HG03095 (cell line): Measurements from ENCODE around the gene PLCG1.
"Not testable (repeated sequence)": the region's sequence is repeated elsewhere in the genome, so short reads cannot be mapped to it uniquely, and the experiment has no call there.

Experiments used
- ATAC-seq: cut with Tn5 transposase; IDR thresholded peaks from one replicate; pipeline ENCODE4 v1.9.1; 2021; ENCODE audit warnings: moderate library complexity; ENCODE audit not compliant: unreplicated experiment

The PLCG1 gene

DNA sequence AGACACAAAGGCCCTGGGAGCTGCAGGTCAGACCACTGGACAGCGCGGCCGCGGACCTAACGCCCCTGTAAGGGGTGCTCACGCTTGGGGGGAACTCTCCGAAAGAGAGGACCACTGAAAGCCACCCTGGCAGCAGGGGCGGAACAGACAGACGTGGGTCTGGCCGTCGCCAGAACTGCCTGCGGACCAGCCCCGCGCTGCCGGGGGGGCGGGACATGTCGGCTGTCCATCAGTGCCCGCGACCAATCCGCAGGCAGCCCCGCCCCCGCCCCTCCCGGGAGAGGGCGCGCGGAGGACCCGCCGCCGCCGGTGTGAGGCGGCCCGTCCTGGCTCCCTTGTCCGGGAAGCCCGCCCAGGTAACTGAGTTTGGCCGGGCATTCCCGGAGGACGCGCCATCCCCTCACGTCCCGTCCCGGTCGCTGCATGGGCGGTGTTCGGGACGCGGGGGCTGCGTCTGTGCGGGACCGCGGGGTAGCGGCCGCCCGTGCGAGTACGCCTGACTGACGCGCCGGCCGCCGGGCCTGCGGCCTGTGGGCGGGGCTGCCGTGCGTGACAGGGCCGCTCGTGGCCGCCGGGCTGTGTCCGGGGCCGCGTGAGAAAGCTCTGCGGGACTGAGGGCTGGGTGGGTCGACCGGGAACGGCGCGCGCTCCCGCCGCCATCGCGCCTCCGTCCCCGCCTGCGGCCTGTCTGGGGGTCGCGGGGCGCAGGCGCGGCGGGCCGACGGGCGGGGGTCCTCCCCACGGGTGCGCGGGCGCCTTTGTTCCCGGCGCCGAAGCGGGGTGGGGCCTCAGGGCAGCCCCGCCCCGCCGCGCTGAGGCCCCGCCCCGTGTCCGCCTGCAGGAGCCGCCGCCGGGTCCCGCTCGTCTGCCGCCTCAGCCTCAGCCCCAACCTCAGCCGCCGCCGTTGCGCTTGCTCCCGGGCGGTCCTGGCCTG is at the start of gene PLCG1:
PLCG1 (plus strand) TSS at position 864 of the 934 bp plus-strand sequence. CDS start 99 bp downstream, outside the sequence.
- ATAC-seq: peak; percentile 51

DNA sequence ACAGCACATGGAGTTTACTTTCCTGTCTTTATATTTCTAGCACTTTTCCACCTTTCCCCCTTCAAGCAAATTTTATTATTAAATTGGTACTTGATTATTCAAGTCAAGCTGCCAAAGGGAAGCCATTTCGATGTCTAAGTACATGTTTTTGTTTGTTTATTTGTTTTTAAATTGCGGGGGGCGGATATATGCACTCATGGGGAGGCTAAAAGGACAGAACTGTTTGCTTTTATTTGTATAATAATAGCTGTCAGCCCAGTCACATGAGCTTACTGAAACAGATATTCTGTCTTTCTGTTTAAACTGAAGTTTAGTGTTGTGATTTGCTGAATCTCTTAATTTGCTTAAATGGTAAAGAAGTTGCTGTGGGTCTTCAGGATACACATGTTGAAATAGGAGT is 49.6 kb upstream of the PLCG1 start:
- ATAC-seq: no peak

DNA sequence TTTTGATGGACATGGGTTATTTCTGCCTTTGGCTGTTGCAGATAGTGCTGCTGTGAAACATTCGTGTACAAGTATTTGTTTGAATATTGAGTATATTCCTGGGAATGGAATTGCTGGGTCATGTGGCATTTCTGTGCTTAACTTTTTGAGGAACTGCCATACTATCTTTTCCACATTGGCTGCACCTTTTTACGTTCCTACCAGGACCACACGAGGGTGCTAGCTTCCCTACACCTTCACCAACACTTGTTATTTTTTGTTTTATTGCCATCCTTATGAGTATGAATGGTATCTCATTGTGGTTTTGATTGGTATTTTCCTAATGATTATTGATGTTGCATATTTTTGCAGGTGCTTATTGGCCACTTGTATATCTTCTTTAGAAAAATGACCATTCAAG is 47.8 kb upstream of the PLCG1 start:
- no peak for ATAC-seq

DNA sequence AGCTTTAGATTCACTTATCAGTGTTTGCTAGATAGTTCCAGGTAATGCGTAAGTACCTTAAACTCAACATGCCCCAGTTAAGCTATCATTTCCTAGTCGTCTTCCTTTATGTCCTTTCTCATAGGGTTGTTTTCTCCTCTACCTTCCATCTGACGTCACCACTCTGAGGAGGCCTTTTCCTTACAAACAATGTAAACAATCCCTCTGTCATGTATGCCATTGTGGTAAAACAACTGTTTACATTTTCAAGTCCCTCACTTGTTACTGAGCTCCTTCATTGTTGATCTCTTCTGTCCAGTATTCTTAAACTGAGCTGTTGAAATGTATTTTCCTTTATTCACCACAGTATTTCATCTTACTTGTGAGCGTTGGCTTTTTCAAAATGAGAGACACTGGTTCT is 45.4 kb upstream of the PLCG1 start:
- ATAC-seq: no peak

DNA sequence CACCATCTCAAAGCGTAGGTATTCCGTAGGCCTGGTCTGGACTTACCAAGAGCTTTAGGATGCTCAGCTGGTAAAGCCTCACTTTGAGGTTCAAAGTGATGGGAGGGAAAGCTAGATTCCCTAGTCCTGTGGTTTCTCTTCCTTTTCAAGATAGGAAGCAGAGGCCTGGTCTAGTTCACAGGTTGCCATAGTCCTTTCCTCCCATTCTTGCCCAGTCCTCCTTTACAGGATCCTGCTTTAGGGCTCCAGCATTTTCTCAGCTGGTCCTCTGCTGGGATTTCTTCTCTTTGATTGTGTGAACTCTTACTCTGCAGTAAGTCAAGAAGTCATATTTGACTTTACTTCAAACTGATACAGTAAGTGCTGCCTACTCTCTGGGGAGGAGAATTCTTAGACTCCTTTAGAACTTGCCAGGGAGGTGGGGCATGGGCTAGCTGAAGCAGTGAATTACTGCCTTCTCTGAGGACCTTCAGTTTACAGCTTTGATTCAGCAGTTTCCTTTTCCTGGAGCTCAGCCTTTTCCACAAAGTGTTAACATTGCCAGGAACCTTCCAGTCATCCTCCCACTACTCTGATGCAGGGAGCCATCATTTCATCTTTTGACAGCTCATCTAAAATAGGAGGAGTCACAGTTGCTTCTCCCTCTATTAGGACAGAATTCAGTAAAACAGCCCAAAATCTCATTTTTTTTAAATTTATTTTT is 42.8 kb upstream of the PLCG1 start:
- ATAC-seq: no peak

DNA sequence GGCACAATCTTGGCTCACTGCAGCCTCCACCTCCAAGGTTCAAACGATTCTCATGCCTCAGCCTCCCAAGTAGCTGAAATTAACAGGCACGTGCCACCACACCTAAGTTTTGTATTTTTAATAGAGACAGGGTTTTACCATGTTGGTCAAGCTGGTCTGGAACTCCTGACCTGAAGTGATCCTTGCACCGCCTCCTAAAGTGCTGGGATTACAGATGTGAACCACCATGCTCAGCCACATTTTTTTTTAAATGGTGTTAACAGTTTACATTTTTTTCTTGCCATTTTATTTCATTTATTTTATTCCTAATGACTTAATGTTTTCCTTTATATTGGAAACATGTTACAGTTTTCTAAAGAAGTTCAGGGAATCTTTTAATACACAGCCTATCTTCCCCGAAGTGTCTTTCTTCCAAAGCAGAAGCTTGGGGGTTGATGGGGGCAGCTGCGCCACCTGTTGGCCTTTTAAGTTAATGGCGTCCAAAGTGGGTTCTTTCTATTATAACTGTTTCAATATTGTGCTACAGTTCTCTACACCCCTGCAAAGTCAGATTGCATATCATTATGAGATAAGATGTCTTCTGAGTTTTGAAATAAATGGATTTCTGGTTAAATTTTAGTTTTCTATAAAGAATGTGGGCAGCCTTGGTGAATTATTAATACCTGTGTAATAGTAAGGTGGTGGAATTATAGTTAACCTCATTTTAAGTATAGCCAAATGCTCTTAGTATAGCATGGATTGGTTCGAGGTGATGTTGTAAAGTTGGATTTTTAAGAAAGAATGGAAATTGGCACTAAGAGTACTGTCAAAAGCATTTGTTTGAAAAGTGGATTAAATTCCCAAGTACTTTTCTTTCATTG is 42.0 kb upstream of the PLCG1 start:
- no peak for ATAC-seq

DNA sequence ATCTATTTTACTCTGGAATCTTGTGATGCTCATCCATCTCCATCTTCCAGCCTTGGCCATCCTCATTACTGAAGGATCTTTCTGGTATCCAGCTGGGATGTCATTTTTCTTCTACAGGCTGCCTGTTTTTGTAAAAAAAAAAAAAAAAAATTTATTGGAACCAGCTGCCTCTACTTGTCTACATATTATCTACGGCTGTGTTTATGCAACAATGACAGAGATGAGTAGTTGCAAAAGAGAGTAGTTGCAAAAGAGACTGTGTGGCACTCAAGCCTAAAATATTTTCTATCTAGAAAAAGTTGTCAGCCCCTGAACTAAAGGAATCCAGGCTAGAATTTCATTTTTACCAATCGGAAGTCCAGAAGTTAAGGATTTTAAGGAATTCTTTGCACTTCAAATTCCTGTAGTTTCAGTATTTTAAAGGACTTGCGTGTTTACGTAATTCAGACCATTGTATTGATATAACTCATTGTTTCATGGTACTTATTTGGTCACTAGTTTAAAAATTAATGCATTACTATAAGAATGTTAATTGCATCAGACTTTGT is 38.6 kb upstream of the PLCG1 start:
- ATAC-seq: no peak

DNA sequence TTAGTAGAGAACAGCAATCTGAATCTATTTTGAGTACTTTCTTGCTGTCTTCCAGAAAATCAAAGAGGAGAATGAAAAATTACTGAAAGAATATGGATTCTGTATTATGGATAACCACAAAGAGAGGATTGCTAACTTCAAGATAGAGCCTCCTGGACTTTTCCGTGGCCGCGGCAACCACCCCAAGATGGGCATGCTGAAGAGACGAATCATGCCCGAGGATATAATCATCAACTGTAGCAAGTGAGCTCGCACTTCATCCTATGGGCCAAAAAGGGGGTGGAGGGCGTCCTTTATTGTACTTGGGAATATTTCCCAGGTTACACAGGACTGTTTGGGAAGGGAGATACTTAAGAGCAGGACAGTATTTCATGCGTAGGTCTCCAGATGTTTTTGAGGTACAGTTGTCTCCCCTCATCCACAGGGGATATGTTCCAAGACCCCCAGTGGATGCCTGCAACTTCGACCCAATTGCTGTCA is 37.3 kb upstream of the PLCG1 start:
- ATAC-seq: no peak

DNA sequence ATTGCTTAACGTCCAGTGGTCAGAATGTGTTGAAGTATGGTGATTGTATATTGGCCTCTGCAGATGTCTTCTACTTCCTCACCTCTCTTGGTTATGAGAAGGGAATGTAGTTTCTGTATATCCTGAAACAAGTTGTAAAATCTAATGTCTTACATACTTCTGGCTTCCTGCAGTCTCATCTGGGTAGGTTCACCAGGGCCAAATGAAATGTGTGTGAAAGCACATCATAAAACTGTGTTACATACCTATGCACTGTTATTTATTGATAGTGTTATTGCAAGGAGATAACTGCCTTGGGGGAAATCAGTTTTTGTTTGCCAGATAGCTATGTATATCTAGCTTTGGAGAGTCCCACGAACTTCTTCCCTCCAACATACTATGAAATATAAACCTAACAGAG is 35.7 kb upstream of the PLCG1 start:
- ATAC-seq: no peak

DNA sequence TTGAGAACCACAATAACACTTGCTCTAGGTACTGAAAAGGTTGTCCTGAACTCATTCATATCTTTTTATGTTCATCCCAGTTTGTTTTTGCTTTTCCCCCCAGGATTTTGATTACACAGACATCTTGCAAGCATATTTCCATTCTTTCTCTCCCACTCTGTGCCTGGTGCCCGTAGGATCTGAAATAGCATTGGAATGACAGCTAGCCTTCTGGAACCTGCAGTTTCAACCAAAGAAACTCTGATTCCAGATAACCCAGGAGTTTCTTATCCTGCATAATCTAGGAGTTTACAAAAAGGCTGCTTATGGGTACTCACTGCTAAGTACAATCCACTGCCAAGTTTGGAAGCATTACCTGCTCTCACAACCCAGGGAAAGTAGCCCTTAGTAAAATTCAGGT is 28.8 kb upstream of the PLCG1 start:
- ATAC-seq: no peak

DNA sequence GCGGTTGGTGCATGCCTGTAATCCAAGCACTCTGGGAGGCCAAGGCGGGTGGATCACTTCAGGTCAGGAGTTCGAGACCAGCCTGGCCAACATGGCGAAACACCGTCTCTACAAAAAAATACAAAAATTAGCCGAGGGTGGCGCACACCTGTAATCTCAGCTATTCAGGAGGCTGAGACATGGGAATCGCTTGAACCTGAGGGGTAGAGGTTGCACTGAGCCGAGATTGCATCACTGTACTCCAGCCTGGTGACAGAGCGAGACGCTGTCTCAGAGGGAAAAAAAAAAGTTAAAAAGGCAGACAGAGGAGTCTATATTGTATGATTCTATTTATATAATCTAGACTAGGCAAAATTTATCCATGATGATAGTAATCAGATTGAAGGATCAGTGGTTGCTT is 27.3 kb upstream of the PLCG1 start:
- ATAC-seq: no peak

DNA sequence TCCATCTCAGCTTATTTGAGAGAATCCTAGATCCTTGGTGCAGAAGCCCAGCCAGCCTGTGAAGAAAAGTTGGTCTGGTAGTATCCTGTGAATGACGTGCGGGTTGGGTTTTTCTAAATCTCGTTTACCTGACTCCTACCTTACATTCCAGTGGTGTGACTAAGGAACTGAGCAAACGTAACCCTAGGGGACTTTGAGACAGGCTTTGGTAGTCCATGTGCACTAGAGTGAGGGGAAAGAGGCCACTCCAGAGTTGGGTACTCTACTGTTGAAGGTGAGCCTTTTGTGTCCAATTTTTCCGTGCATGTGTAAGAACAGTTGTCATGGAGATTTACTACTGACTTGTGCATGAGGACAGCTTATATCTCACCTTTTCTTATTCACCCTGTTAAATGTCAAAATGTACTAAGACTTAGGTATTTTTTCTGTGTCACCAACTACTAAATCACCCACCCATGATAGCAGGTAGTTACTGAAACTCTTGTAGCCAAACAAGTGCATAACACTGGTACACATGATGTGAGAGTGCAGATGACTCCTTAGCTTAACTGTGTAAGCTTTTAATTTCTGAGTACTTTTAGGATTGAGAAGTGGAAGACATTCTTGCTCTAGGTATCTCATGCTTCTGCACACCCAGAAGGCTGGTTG is 26.3 kb upstream of the PLCG1 start:
- ATAC-seq: no peak

DNA sequence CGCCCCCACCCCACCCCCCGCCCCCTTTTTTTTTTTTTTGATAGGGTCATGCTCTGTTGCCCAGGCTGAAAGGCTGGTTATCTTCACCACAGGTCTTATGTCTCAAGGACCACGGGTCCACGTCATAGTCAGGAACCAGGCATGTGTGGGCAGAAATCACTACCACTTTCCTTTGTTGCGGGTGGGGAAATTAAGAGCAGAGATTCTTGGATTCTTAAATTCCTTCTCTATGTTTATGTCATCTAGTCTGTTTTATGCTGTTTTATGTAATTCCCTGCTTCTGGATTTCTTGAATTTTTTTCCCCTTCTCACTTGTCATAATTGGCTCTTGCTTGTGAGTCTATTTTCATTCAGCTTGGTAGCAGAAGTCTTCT is 25.8 kb upstream of the PLCG1 start:
- no peak for ATAC-seq

DNA sequence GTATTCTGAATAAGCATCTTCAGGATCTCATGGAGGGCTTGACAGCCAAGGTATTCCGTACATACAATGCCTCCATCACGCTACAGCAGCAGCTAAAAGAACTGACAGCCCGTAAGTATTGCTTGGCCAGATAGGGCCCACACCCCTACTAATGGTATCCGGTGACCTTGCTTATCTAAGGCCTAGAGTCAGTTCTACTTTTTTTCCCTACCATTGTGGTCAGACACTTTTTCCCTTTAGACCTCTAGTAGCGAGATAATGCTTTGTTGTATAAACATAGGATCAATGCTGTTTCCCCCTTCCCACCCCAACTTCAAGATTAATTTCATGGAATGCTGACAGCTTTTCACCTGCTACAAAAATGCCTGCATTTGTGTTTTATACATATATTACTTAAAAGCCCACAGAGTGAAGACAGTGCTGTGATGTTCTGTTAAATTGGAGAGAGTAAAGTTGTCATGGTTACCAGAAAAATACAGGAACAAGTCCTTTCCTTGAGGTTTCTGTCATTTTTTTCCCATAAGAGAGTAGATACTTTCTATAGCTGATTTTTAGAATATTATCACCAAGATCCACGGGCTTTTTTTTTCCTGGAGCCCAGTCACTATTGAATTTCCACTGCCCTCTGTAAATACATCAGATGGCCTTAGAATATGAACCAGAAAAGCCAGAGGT is 20.9 kb upstream of the PLCG1 start:
- ATAC-seq: no peak

DNA sequence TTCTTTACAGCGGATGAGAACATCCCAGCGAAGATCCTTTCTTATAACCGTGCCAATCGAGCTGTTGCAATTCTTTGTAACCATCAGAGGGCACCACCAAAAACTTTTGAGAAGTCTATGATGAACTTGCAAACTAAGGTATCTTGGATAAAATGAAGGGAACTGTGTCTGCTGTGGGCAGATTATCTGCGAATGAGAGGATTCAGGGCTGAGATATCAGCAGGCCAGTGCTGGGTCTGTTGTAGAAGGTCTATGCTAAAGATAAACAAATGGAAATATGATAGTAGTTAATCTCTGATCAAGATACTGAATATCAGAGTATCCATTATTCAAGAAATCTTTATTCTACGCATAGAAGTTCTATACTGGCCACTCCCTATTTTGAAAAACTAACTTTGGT is 19.2 kb upstream of the PLCG1 start:
- ATAC-seq: not testable (repeated sequence)

DNA sequence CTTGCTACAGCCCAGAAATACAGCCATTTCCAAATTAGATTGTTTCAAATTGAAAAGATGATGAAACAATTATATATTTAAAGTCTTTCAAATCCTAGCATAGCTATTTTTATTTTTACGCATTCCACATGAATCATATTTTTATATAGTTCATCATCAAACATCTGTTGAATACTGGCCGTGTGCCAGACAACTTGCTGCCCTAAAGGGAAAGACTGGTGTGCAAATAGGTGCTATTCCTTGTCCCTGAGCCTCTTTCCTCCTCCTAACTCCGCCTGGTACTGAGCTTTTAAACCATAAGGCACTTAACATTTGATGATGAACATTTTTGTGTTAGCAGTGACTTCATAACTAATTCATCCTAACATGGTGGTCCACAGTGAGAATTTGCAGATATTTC is 18.7 kb upstream of the PLCG1 start:
- ATAC-seq: no peak

DNA sequence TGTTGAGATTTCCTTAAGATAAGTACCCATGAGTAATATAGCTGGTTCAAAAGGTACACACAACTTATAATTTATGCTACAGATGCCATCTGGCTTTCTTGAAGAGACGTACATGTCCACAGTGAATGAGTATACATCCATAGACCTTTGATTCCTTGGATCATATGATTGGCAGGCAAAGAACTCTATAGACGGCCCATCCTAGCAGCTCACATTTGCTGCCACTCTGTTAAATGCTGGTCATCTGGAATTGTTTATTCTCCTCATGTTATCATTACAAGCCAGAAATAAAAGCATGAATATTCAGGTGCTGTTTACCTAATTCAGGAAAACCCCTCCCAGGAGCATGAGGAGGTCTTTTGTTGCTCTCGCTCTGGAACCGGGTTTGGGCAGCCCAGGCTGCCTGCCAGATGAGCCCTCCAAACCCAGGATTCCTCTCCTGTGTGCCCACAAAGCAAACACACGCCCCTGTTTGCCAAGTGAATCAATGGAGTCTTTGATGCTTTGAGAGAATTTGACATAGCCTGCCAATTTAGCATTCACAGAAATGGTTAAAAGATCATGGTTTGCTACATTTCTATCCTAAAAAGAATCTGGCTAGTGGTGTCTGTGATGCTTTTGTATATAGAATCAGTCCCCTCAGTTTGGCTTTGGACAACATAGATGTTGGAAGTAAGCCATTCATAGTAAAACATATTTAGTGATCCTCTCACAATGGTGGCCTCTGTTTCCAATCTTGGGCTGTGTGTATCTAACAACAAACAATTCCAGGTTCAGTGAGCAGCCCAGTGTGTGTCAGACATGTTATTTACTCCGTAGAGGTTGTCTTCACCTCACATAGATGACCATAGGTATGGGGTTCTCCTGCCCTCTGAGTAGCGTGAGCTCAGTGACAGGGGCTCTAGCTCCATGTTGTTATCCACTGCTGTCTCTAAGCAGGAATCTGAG is 17.5 kb upstream of the PLCG1 start:
- no peak for ATAC-seq

DNA sequence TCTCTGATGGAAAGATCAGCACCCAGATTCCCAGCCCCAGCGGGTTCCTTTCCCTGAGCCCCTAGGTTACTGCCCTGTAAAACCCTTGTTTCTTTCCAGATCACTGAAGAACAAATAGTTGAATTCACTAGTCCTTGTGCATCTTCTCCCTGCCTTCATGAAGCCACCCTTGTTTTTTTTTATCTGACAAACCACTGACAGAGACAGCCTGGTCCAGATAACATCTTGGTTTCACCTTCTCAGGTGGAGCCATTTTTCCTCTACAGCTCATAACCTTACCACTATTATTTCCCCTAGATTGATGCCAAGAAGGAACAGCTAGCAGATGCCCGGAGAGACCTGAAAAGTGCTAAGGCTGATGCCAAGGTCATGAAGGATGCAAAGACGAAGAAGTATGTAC is 15.9 kb upstream of the PLCG1 start:
- ATAC-seq: no peak

DNA sequence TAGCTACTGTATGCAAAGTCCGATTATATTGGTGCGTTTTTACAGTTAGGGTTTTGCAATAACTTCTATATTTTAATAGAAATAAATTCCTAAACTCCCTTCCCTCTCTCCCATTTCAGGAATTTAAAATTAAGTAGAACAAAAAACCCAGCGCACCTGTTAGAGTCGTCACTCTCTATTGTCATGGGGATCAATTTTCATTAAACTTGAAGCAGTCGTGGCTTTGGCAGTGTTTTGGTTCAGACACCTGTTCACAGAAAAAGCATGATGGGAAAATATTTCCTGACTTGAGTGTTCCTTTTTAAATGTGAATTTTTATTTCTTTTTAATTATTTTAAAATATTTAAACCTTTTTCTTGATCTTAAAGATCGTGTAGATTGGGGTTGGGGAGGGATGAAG is 13.7 kb upstream of the PLCG1 start:
- ATAC-seq: no peak
